ENCODE measurements around the gene DNAJC18.

GRCh38 chr5:139363937-139364336 is 75.4 kb downstream of the DNAJC18 start:
- TF ChIP-seq POLR2AphosphoS5 (IDR thresholded peaks at IDR 0.05; ENCODE audit: borderline replicate concordance, low read depth, low read length) (no peak), EZH2 (IDR thresholded peaks at IDR 0.05) (no peak), FOXP2 (optimal IDR thresholded peaks at IDR 0.05; ENCODE audit: control extremely low read depth, extremely low read length, insufficient read depth) (no peak)

Data from SK-N-MC (cell line).